ENCODE measurements around the gene FABP3. TPM values are rescaled to one million over a fixed set of nuclear protein-coding genes. Genes with fewer than 3 reads are reported as not detected.
"Not testable (repeated sequence)": the region's sequence is repeated elsewhere in the genome, so short reads cannot be mapped to it uniquely, and the experiment has no call there.

The FABP3 gene
- total and polyA plus RNA-seq, 4 donors = 6.9 to 82.0 (median 40.8) TPM

GRCh38 chr1:31393463-31393862 lies 20.6 kb upstream of the FABP3 start:
- intact Hi-C loops (cut with DNase I) = loop anchor here in 1 of 2 donors (5.0 kb wide), 1 partner anchor 154 kb away; no protein-coding TSS in a partner anchor
- DNase-seq (no peak), ATAC-seq (ENCODE audit: low FRiP score) (no peak)
- H3K27me3 ChIP-seq (ENCODE audit: control insufficient read depth in 1 of 2, insufficient read depth in 2 of 2, low read length in 1 of 2) = no peaks in the 10 kb centered on the region
- no peak overlapping the region for H3K4me3 ChIP-seq (ENCODE audit: low read length in 2 of 2)
- H3K27ac ChIP-seq (ENCODE audit: low read depth in 1 of 2, low read length in 2 of 2) = no peak overlapping the region
- H3K9me3 ChIP-seq (ENCODE audit: control insufficient read depth, low read length) = no peaks in the 10 kb centered on the region
- H3K4me1 ChIP-seq (ENCODE audit: control insufficient read depth in 1 of 2, insufficient read depth in 2 of 2, low read length in 2 of 2) = no peaks in the 10 kb centered on the region
- no peaks in the 10 kb centered on the region for H3K36me3 ChIP-seq (ENCODE audit: control insufficient read depth in 1 of 2, insufficient read depth in 2 of 2, low read length in 1 of 2)

GRCh38 chr1:31390071-31390470 lies 17.2 kb upstream of the FABP3 start:
- Histone ChIP-seq H3K36me3 (ENCODE audit: control insufficient read depth in 1 of 2, insufficient read depth in 2 of 2, low read length in 1 of 2) (no peaks in the 10 kb centered on the region), H3K4me3 (ENCODE audit: low read length in 2 of 2) (no peak overlapping the region), H3K9me3 (ENCODE audit: control insufficient read depth, low read length) (no peaks in the 10 kb centered on the region), H3K27ac (ENCODE audit: low read depth in 1 of 2, low read length in 2 of 2) (no peak overlapping the region), H3K27me3 (ENCODE audit: control insufficient read depth in 1 of 2, insufficient read depth in 2 of 2, low read length in 1 of 2) (no peaks in the 10 kb centered on the region), H3K4me1 (ENCODE audit: control insufficient read depth in 1 of 2, insufficient read depth in 2 of 2, low read length in 2 of 2) (no peaks in the 10 kb centered on the region)
- DNase-seq (no peak), ATAC-seq (ENCODE audit: low FRiP score) (no peak)
- intact Hi-C loops (cut with DNase I) = loop anchor here in 1 of 2 donors (5.0 kb wide), 1 partner anchor 157 kb away; no protein-coding TSS in a partner anchor
- 93% methylated on average over 7 of the region's 7 CpGs for WGBS, 2 donors

GRCh38 chr1:31389616-31390015 lies 16.7 kb upstream of the FABP3 start:
- Histone ChIP-seq H3K4me3 (ENCODE audit: low read length in 2 of 2) (no peak overlapping the region), H3K27me3 (ENCODE audit: control insufficient read depth in 1 of 2, insufficient read depth in 2 of 2, low read length in 1 of 2) (no peaks in the 10 kb centered on the region), H3K36me3 (ENCODE audit: control insufficient read depth in 1 of 2, insufficient read depth in 2 of 2, low read length in 1 of 2) (no peaks in the 10 kb centered on the region), H3K4me1 (ENCODE audit: control insufficient read depth in 1 of 2, insufficient read depth in 2 of 2, low read length in 2 of 2) (no peaks in the 10 kb centered on the region), H3K27ac (ENCODE audit: low read depth in 1 of 2, low read length in 2 of 2) (no peak overlapping the region), H3K9me3 (ENCODE audit: control insufficient read depth, low read length) (no peaks in the 10 kb centered on the region)
- intact Hi-C loops (cut with DNase I) = loop anchor here in 1 of 2 donors (5.0 kb wide), 1 partner anchor 158 kb away; no protein-coding TSS in a partner anchor
- ATAC-seq (ENCODE audit: low FRiP score) (no peak), DNase-seq (no peak)
- WGBS, 2 donors = 94% methylated on average over 7 of the region's 7 CpGs

GRCh38 chr1:31387612-31388011 lies 14.7 kb upstream of the FABP3 start:
- Histone ChIP-seq H3K27ac (ENCODE audit: low read depth in 1 of 2, low read length in 2 of 2) (no peak overlapping the region), H3K4me3 (ENCODE audit: low read length in 2 of 2) (no peak overlapping the region), H3K27me3 (ENCODE audit: control insufficient read depth in 1 of 2, insufficient read depth in 2 of 2, low read length in 1 of 2) (no peaks in the 10 kb centered on the region), H3K4me1 (ENCODE audit: control insufficient read depth in 1 of 2, insufficient read depth in 2 of 2, low read length in 2 of 2) (no peaks in the 10 kb centered on the region), H3K36me3 (ENCODE audit: control insufficient read depth in 1 of 2, insufficient read depth in 2 of 2, low read length in 1 of 2) (no peaks in the 10 kb centered on the region), H3K9me3 (ENCODE audit: control insufficient read depth, low read length) (no peaks in the 10 kb centered on the region)
- WGBS, 2 donors = 75 to 77% methylated on average over 10 of the region's 10 CpGs
- no peak for ATAC-seq (ENCODE audit: low FRiP score)
- no peak for DNase-seq
- intact Hi-C loops (cut with DNase I) = no loop called here

- ATAC-seq (ENCODE audit: low FRiP score); H3K27ac ChIP-seq (ENCODE audit: low read depth in 1 of 2, low read length in 2 of 2); H3K36me3 ChIP-seq (ENCODE audit: control insufficient read depth in 1 of 2, insufficient read depth in 2 of 2, low read length in 1 of 2); H3K4me3 ChIP-seq (ENCODE audit: low read length in 2 of 2); H3K27me3 ChIP-seq (ENCODE audit: control insufficient read depth in 1 of 2, insufficient read depth in 2 of 2, low read length in 1 of 2); H3K4me1 ChIP-seq (ENCODE audit: control insufficient read depth in 1 of 2, insufficient read depth in 2 of 2, low read length in 2 of 2); intact Hi-C loops (cut with DNase I); DNase-seq; H3K9me3 ChIP-seq (ENCODE audit: control insufficient read depth, low read length): not testable (repeated sequence)
- 75 to 81% methylated on average over 8 of the region's 8 CpGs for WGBS, 2 donors
These were observed 13.8 kb upstream of the FABP3 start for GRCh38 chr1:31386576-31387243.

DNA sequence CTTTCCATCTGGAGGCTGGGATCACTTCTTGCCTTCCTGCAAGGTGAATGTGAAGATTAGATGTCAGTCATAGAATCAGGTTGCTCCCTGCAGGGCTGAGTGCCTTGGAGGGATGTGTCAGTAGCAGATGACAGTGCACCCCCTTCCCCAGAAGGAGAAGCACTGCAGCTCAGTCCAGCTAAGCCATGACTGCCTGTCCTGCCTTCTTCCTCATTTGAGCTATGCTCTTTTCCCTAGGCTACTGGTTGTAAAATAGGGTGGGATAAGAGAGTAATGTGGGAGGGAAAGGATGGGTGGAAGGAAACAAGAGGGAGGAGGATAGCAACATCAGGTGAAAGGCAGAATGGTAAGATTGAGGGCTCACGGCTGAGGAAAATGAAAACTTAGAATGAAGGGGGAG lies 11.1 kb upstream of the FABP3 start:
- Histone ChIP-seq H3K4me1 (ENCODE audit: control insufficient read depth in 1 of 2, insufficient read depth in 2 of 2, low read length in 2 of 2) (no peaks in the 10 kb centered on the region), H3K9me3 (ENCODE audit: control insufficient read depth, low read length) (no peaks in the 10 kb centered on the region), H3K36me3 (ENCODE audit: control insufficient read depth in 1 of 2, insufficient read depth in 2 of 2, low read length in 1 of 2) (no peaks in the 10 kb centered on the region), H3K27ac (ENCODE audit: low read depth in 1 of 2, low read length in 2 of 2) (no peak overlapping the region), H3K27me3 (ENCODE audit: control insufficient read depth in 1 of 2, insufficient read depth in 2 of 2, low read length in 1 of 2) (no peaks in the 10 kb centered on the region), H3K4me3 (ENCODE audit: low read length in 2 of 2) (no peak overlapping the region)
- ATAC-seq (ENCODE audit: low FRiP score) (no peak), DNase-seq (no peak)
- 91 to 93% methylated on average over 1 of the region's 1 CpG for WGBS, 2 donors
- intact Hi-C loops (cut with DNase I) = no loop called here

GRCh38 chr1:31382379-31382989 lies 9.6 kb upstream of the FABP3 start:
- intact Hi-C loops (cut with DNase I) = no loop called here
- 91% methylated on average over 3 of the region's 3 CpGs for WGBS, 2 donors

DNA sequence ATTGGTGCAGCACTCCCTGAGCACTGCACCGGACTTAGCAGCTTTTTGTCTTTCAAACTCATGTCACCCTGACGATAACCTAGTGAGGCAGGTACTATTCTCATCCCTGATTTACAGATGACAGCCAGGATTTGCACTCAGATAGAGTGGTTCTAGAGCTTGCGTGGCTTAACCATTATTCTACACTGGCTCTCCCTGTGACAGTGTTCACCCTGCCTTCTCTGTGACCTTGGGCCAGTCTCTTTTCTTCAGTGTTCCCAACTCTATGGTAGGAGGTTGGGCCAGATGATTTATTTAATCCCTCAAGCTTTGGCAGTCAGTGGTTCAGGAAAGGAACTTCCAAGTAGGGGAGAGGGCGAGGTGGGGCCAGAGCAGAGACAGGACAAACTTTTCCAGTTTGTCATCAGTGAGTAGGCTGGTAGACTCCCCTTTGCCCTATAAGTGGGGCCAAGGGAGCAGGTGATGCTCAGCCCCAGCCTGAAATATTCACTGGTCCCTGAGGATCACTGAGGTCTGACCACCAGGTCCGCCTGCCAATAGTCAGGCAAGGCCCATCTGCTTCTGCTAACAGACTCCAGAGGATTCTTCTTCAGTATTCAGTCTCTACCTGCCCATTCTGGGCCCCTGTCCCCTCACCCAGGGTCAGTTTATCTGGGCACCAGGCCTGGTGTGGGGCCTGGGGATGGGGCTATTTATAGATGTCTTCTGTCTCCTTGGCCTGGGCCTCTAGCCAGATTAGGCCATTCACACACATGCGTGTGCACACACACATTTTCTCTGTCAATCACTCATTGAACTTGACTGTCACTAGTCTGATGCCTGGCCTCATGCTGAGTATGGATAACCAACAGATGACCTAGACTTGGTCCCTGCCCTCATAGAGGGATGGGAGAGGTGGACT lies 8.8 kb upstream of the FABP3 start:
- intact Hi-C loops (cut with DNase I) = no loop called here

More at GRCh38 chr1:31382379-31382989, 9.6 kb upstream of the FABP3 start:
- Histone ChIP-seq H3K9me3 (ENCODE audit: control insufficient read depth, low read length) (no peaks in the 10 kb centered on the region), H3K27me3 (ENCODE audit: control insufficient read depth in 1 of 2, insufficient read depth in 2 of 2, low read length in 1 of 2) (no peaks in the 10 kb centered on the region), H3K36me3 (ENCODE audit: control insufficient read depth in 1 of 2, insufficient read depth in 2 of 2, low read length in 1 of 2) (no peaks in the 10 kb centered on the region), H3K4me1 (ENCODE audit: control insufficient read depth in 1 of 2, insufficient read depth in 2 of 2, low read length in 2 of 2) (no peaks in the 10 kb centered on the region), H3K4me3 (ENCODE audit: low read length in 2 of 2) (no peak overlapping the region), H3K27ac (ENCODE audit: low read depth in 1 of 2, low read length in 2 of 2) (no peak overlapping the region)
- ATAC-seq (ENCODE audit: low FRiP score) (no peak), DNase-seq (no peak)

More for the DNA sequence above, 8.8 kb upstream of the FABP3 start:
- Histone ChIP-seq H3K27me3 (ENCODE audit: control insufficient read depth in 1 of 2, insufficient read depth in 2 of 2, low read length in 1 of 2) (no peaks in the 10 kb centered on the region), H3K4me1 (ENCODE audit: control insufficient read depth in 1 of 2, insufficient read depth in 2 of 2, low read length in 2 of 2) (no peaks in the 10 kb centered on the region), H3K4me3 (ENCODE audit: low read length in 2 of 2) (no peak overlapping the region), H3K9me3 (ENCODE audit: control insufficient read depth, low read length) (no peaks in the 10 kb centered on the region), H3K36me3 (ENCODE audit: control insufficient read depth in 1 of 2, insufficient read depth in 2 of 2, low read length in 1 of 2) (no peaks in the 10 kb centered on the region), H3K27ac (ENCODE audit: low read depth in 1 of 2, low read length in 2 of 2) (no peak overlapping the region)
- DNase-seq (no peak), ATAC-seq (ENCODE audit: low FRiP score) (no peak)
- 78 to 82% methylated on average over 6 of the region's 6 CpGs for WGBS, 2 donors
